Stimulated activated CD4-positive, alpha-beta T cell treated with anti-CD3 and anti-CD28 coated beads, Interleukin-12 subunit alpha, Interleukin-12 subunit beta, amount 100 ng/mL, for 48 hours (primary cell): ENCODE results near the gene AAR2.

Source experiments
- DNase-seq, 3 donors: peaks; one replicate each; pipeline ENCODE4 v3.0.0-alpha.2; 2020; ENCODE audit warnings: low read depth in 2 of 3, low spot score in 1 of 3

Gene AAR2

DNA sequence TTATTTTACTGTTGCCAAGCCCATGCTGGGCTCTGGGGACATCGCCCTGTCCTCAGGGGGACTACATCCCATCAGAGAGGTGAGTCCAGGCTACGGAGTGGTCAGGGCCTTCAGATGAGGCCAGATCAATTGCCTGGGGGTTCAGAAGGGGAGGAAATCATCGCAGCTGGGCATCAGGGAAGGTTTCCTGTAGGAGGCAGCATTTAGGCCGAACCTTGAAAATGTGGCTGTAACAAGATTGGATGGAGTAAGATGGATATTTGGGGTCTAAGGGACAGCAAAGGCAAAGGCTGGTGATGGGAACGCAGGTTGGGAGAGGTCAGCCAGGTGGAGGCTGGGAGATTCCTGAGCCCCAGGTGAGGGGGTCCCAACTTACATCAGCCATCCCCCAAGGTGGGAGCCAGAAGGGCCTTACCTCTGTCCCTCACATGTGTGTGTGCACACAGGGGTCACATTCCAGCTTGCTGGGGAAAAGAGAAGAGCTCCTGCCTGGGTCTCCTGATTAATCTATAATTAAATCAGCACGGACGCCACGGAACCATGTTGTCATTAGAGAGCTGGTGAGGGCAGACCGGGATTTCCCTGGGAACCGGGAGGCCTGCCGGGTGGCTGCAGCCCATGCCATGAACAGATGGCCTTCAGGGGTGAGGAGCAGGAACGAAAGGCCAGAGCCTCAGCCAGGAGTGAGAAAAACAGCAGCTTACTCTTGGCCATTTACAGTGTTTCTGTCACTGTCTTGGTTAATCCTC, 39.3 kb downstream of the AAR2 start:
- no peak for DNase-seq

DNA sequence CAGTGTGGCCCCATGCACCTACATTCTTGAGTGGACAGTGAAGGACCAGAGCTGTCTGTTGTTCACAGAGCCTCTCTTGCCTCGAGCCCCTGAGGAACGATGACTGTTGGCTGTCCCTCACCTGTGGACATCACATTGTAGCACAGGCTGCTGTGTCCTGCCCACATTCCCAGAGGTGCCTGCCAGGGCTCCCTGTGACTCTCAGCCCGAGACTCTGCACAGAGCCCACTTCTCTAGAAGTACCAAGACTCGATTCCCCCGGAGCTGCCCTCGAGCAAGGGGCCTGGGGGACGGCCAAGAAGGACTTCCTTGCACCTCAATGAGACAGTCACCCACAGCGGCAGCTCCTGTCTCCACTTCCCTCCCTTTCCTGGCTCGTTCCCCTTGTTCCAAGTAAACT, 41.3 kb downstream of the AAR2 start:
- DNase-seq, result no peak

DNA sequence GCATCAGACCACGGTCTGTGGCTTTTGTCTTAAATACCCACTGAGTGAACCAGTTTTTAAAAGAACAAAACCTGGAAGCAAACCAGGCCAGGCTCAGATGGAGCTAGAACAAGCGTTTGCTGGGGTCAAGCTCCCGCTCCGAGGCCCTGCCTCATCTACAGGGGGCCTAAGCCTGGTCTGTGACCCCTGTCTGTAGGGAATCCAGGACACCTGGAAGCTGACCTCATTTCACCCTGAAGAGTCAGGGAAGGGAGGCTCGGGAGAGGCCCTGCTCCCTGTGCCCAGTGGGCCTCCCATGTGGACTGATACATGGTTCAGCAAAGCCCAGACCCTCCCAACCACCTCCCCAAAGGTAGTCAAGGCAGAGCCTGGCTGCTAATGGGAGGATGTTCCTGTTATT, 43.1 kb downstream of the AAR2 start:
- no peak for DNase-seq

DNA sequence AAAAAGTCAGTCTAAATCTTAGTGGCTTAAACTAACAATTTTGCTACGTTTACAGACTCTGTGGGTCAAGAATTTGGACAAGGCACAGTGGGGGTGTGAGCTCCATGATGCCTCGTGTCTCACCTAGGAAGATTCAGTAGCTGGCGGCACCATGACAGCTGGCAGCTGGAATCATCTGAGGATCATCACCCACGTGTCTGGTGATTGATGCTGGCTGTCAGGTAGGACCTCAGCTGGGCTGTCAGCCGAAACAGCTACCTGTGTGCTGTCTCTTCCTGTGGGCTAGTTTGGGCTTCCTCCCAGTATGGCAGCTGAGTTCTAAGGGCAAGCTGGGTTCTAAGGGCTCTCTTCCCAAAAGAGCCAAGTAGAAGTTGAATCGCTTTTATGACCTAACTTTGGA, 43.5 kb downstream of the AAR2 start:
- no peak for DNase-seq

DNA sequence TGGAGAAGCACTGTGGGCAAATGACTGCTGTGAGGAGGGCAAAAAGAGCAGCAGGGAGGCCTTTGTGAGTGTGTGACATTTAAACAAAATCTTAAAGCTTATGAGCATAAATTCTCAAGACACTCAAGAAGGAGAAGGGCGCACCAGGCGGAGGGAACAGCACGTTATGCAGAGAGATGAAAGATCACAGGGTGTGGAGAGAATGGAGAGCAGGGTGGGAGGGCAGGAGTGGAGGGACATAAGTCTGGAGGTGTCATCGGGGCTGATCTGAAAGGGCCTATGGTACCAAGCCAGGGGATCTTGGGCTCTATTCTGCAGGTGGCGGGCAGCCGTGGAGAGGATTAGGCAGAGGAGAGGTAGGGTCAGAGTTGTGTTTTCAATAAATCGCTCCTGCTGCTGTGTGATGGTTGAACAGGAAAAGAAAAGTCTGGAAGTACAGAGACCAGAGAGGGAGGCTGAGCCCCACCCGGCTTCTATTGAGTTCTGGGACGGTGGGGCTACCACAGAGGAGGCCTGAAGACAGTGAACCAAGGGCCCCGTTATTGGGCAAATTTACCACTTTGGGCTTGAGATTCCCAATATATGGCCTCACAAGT, 45.6 kb downstream of the AAR2 start:
- DNase-seq, result no peak

DNA sequence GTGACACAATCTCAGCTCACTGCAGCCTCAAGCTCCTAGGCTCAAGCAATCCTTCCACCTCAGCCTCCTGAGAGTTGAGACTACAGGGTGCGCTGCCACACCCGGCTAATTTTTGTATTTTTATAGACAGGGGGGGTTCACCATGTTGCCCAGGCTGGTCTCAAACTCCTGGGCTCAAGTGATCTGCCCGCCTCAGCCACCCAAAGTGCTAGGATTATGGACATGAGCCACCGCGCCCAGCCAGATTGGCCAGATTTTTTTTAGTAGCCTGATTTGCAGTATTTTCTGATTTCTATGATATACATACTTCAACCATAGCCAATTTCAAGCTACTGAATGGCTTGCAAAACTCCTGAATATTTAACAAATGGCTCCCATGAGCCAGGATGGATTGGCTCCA, 48.5 kb downstream of the AAR2 start:
- no peak for DNase-seq

DNA sequence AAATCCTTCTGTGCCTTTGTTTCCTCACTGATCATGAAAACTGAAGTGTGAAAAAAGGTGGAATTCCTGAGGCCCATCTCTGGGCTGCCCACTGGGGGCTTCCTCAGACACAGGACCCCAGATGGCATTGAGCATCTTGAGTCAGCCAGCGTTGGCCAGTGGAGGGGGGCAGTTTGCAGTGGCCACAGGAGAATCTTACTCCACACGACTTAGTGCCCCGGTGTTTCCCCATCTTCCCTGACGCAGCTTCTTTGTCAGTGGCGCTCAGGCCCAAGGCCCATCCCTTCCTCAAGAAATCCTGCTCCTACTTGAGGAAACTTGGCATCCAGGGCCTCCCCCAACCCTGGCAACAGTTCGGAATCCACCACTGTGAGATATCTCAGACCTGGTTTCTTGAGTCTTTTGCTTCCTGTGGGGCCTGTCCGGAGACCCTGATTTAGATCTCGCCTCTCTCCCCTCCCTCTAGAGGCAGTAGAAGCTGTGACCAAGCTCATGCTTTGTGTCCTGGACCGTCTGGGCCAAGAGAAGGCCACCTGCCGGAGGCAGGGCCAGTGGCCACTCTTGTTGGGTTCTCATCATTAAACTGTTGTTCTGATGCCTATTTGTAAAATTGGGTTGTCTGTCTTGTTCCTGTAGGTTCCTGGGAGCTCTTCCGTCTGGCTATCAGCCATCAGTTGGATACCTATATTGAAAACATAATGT, 49.6 kb downstream of the AAR2 start:
- no peak for DNase-seq

DNA sequence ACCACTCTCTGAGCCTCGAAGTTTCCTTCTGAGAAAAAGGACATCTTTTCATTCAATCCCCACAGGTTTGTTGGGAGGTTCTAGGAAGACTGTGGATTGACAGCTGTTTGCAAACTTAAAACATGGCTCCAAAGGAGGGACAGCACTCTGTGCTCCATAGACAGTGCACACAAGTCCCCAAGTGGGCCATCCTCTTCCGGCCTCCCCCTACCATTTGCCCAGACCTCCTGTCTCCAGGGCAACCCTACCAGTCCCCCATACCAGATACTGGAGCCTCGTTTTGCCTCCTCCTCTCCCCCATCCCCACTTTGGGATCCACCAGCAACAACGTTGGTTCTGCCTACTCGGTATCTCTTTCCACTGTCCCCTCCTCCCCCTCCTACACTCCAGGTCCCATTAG, 61.4 kb downstream of the AAR2 start:
- DNase-seq, result no peak

DNA sequence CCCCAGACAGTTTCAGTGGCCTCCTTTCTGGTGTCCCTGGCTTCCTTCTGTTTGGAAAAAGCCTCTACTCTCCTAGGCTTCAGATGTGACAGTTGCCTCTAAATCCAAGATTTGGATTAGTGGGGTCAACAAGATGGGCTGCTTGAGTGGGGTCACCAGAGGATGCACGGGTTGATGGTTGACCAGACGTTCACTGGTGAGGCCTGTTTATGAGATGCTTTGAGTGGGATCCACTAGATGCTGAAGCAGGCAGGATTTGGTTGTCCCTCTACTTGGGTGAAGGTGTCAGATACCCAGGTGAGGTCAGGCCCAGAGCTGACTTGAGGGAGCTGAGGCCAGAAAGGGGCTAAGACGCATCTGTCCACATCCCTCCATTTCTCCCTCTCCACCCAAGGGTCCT, 61.8 kb downstream of the AAR2 start:
- DNase-seq, result no peak

DNA sequence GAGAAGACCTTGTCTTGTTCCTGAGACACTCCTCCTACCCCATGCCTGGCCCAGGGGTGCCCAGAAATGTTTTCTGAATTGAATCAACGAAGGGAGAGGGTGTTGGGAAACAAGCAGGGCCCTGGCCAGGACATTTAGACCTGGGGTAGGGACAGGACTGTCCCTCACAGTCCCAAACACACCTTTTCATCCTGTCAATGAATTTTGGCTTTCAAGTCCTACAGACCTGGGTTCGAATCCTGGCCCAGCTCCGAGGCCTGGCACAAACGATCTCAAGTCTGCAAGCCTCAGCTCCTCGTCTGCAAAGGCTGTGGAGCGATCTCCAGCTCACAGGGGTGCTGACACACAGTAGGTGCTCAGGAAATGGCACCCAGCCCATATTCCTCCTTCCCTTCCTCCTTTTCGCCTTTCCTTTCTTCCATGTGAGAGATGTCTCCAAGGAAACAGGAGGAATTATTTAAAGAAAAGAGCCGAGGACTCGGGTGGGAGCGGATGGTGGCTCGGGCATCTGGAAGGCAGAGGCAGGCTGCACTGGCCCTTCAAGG, 62.6 kb downstream of the AAR2 start:
- no peak for DNase-seq

DNA sequence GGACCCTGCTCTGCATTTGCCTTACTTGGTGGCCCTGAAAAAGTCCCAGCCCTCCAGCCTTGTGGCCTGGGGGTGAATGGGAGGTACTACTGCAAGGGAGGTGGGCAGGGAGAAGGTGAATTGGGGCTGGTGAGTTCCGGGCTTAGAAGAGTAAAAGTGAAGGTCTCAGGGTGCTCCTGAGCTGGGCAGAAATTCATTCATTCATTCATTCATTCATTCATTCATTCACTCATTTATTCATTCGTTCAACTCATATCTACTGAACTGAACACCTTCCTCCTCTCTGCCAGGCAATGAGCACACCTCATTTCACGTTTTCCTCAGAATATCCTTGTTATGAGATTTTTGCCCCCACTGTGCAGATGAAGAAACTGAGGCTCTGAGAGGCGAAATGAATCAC, 63.2 kb downstream of the AAR2 start:
- no peak for DNase-seq

DNA sequence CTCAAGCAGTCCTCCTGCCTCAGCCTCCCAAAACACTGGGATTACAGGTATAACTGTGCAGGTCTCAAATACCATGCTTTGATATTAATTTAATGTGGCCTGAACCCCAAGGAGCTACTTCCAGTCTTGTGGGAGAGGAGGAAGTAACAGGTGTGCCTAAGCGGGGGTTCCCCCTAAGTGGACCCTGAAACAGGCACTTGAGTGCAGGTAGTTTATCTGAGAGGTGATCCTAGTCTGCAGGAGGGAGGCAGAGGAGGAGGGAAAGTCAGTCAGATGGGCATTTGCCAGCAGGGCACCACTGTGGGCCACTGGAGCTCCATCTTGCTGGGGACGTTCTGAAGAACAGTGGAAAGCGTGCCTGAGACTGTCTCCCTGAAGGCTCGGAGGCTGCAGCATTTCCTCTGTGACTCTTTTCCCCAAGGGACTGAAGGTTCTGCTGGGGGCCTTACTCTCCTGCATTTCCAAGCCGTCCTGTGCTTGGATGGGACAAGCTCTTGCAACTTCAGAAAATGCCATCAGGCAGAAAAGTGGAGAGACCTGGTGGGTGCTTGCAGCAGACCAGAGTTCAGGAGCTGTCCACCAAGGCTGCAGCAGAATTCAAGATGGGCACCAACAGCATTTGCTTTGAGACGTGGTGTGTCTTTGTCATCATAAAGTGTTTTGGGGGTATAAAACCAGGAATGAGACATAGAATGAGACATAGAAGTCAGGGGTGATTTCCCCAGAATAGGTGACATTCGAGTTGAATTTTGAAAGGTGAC, 65.3 kb downstream of the AAR2 start:
- no peak for DNase-seq

DNA sequence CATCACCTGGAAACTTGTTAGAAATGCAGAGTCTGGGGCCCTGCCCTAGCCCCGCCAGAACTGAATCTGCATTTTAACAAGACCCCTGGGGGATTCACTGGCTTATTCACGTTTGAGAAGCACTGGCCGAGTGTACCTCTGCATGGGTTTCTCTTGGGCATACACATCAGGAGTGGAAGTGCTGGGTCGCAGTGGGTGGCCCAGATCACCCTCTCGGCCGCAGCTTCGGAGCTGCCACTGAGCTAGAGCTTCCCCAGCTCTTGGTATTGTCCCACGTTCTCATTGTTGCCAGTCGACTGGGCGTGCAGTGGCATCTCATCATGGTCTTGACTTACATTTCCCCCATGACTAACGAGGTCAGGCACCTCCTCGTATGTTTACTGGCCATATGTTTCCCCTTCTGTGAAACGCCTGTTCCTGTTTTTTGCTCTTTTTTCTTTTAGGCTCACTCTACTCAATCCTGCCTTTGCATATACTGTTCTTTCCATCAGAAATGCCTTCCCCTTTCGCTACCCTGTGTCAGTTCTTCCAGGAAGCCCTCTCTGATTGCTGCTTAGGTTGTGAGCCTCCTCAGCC, 66.8 kb downstream of the AAR2 start:
- no peak for DNase-seq

DNA sequence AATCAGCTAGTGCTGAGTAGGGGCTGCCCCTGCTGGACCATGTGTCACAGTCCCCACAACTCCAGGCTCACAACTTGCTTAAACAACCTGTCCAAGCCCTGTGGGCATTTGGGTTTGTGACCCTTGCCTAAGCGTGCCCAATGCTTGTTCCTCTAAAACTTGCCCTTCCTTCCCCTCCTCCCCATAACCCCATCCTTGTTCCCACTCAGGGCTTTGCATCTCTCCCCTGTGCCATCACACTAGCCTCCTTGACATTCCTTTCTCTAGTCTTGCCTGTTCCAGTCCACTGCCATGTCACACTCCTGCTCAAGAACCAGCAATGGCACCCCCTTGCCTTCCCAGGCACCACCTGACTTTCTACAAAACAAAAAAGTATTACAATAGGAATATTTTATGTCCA, 67.6 kb downstream of the AAR2 start:
- no peak for DNase-seq

DNA sequence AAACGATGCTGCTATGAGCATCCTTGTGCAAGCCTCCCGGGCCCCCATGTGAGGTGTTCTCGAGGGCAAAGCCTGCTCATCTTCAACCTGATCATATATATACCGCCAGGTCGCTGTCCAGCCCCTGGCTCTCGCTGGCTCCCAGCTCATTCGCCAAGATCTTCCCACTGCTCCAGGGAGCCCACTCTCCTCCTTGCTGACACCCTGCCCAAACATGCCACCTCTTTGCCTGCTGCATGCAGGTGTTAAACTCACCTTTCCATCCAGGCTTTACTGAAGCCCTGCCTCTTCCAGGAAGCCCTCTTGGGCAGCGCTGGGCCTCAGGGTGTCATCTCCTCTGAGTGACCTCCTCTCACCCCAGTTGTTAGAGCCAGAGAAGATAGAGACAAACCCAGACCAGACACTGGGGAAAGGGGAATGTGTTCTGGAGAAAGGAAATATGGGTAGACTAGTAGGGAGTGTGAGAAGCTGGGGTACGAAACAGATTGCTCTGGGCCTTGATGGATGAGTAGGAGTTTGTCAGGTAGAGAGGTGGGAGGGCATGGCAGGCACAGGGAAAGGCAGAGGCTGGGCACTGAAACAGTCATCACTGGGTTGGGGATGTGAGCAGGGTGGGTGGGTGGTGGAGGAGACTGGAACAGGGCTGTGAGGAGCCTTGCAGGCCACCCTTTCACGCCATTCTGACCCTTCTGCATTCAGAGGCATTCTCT, 68.7 kb downstream of the AAR2 start:
- DNase-seq, result no peak

DNA sequence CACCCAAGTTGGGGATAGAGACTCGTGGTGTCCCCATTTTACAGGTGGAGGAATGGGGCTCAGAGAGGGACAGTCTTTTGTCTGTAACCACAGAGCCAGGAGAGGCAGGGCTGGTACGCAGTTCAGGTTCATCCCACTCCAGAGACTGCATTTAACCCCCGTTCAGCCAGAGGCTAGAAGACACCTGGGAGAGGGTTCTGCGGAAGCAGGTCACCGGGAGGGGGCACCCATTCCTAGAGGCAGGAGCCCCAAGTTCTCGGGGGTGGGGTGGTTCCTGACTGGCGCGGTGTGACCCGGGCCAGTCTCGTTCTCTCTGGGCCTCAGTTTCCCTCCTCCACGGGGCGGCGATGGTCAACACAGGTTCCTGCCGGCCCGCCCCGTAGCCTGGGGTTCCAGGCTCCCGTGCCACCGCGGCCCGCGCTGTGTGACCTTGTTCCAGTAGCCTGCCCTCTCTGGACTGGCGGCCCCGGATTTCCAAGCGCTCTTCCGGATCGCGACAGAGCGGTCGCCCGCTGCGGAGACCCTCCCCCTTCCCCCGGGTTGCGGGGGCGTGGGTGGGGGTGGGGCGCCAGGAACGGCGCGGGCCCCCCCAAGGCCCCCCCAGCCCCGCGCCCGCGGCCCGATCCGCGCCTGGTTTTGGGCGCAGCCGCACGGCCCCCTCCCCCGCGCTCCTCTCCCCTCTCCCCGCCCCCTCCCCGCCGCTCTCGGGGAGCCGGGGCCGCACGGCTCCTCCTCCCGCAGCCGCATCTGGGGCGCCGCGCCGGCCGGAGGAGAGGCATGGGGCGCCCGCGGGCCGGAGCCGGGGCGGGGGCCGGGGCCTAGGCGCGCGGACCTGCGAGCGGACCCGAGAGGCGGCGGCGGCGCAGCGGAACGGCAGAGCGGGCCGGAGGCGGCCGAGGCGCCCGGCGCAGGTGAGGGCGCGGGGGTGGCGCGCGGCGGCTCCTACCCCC, 69.6 kb downstream of the AAR2 start, which contains the start of gene DLGAP4:
DLGAP4 (plus strand) TSS at position 738 of the 950 bp plus-strand sequence. CDS start 125,379 bp downstream, outside the sequence.
- no peak for DNase-seq
